Ureter (tissue), 1 donor: Measurements from ENCODE around the gene NKX2-1. TPM values are rescaled to one million over a fixed set of nuclear protein-coding genes. Genes with fewer than 3 reads are reported as not detected.

ENCODE experiments used
- DNase-seq: peaks from one replicate; pipeline ENCODE4 v3.0.0-alpha.2; 2020; ENCODE audit warnings: low spot score
- total RNA-seq: library from RNA; stranded (reverse); gene quantifications from one replicate; pipeline ENCODE4 v1.2.4, GENCODE V29; 2023
- donor health status: DM: yes; HTN: yes; CAD: no.

NKX2-1 gene
- total RNA-seq, 1 donor from 2014 or later, result not detected

DNA sequence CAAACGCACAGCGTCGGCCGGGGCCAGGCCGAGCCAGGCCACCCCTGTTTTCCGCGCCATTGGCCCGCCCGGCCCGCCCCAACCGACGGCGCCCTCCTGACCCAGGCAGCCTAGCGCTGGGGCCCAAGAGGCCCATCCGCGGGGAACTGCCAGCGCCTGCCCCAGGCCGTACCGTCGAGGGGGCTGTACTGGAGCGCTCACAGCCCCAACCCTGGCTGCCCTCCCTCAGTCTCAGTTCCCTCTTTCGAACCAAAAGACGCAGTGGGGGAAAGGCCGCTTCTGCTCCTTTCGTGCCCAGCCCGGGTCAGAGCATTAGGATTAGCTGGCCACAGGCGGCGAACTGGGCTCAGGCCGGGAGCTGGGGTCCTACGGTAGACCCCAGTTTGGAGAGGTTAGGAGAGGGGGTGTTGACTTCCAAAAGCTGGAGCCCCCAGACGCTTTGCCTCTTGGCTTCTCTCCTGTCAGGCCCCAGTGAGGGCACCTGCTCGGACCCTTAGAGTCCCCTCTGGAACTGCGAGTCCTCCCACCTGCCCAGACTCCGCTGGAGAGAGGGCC lies 1.9 kb downstream of the NKX2-1 start:
- DNase-seq, result no peak

DNA sequence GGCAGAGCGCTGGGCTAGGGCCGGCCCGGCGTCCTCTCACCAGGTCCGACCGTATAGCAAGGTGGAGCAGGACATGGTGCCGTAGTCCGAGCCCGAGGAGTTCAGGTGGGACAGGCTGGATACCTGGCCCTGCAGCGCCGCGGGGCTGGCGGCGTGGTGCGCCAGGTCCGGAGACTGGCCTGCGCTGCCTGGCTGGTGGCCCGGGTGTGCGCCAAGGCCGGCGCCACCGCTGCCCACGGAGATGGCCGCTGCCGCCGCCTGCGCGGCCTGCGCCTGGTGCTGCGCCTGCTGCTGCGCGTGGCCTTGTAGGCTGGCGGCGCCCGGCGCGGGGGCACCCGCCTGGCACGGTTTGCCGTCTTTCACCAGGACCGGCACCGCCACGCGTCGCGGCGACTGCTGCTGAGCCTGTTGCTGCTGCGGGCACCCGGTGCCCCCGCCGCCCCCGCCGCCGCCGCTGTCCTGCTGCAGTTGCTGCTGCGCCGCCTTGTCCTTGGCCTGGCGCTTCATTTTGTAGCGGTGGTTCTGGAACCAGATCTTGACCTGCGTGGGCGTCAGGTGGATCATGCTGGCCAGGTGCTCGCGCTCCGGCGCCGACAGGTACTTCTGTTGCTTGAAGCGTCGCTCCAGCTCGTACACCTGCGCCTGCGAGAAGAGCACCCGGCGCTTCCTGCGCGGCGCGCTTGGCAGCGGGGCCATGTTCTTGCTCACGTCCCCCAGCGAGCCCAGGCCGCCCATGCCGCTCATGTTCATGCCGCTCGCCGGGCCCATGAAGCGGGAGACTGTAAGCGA lies 2.6 kb downstream of the NKX2-1 start:
- no peak for DNase-seq

DNA sequence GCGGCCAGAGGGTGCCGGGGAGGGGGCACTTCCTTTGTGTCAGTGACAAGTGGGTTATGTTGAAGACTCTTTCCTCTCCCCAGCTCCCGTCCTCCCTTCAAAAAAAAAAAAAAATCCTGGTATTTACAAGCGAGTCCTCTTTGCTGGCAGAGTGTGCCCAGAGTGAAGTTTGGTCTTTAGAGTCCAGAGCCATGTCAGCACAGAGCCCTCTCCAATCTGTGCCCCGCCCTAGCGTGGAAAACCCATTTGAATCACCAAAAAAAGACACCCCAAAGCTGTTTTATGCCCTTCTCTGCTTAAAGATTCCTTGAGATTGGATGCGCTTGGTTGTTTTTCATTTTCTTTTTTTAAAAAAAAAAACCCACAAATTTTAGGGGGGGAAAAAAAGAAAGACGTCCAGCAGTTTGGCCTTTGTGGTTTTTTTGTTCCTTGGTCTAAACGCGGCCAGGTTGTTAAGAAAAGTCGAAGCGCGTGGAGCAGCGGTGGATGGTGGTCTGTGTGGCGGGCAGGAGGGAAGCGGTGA lies 3.3 kb downstream of the NKX2-1 start:
- no peak for DNase-seq

DNA sequence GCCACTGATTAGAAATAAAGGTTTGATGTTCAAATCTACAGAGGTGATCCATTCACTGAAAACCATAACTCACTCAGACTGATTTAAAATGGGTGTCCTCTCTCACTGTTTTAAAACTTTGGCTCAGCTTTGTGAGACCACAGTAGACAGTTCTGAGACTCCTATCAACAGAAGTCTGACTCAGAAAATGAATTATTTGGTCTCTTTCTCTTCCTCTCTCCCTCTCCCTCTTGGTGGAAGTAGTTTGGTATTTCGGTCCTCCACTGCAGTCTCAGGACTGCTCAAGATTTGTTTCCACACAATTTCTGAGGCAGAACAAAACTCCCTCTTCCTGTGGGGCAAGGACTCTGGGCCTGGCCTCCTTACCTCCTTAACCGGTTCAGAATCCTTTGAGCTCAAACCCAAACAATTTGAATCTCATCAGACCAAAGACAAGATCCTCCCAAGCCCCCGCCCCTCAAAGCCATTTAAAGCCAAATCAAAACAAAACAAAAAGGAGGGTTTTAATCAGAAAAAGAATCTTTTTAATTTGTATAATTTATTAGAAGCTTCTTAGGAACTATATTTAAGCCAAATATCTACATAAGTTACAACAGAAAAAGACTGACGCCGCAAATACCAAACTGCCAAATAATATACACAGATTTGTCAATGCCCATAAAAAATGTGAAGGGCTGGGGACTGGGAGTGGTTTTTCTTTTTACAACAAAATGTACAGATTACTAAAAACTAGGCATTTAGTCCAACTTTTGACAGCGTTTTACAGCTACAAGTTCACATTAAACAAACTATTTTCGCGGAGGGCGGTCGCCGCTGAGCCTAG lies 3.9 kb downstream of the NKX2-1 start:
- DNase-seq, result no peak

DNA sequence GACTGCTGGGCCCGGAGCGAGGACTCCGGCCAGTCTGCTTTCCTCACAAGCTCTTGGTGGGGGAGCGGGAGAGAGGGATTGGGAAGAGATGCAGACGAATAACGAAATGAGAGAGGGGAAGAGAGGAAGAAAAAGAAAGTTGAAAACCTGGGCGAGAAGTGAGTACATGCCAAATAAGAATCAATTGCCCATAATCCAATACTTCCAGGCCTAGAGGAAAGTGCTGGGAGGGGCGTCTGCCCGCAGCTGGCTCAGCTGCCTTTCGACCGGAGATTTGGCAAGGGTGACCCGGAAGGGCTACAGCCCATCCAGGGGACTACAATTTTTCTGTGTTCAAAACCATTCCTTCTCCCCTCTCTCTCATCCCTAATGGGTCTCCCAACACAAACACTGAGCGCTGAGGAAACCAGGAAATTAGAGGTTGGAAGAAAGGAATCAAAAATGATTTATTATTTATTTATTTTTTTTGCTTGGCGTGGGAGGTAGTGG lies 4.9 kb downstream of the NKX2-1 start:
- DNase-seq, result no peak

DNA sequence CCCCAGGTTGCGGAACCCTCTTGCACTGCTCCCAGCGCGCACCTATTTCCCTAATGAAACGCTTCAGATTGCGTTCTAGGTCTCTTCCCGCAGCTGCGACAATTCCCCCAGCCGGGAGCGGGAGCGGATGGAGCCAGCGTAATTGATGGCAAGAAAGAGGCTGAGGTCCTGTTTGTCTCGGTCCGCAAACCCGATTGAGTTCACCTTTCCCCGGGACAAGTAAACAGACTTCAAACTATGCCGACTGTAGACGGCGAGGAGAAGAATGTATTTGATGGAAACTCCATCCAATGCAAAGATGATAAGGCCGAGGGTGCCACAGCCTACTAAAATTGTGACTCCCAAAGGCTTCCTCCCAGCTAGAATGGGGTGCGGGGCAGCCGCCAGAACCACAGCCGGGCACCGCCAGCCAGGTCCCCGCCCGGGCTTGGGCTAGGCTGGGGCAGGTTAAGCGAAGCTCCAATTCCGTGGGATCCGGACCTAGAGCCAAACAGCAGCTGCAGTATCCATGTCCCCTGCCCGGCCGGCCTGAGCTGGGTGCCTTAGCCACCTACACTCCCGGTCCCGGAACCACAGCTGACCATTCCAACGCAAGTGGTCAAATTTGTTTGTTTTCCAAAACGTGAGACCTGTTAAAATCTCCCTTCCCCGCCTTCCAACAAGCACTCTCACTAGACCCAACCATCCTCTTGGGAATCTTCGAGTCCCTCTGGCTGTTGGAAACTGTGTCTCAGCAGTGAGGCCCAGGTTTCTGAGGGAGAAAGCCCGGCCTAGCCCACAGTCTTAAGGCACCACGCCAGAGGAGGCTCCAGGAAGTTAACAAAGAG lies 5.5 kb downstream of the NKX2-1 start:
- no peak for DNase-seq

DNA sequence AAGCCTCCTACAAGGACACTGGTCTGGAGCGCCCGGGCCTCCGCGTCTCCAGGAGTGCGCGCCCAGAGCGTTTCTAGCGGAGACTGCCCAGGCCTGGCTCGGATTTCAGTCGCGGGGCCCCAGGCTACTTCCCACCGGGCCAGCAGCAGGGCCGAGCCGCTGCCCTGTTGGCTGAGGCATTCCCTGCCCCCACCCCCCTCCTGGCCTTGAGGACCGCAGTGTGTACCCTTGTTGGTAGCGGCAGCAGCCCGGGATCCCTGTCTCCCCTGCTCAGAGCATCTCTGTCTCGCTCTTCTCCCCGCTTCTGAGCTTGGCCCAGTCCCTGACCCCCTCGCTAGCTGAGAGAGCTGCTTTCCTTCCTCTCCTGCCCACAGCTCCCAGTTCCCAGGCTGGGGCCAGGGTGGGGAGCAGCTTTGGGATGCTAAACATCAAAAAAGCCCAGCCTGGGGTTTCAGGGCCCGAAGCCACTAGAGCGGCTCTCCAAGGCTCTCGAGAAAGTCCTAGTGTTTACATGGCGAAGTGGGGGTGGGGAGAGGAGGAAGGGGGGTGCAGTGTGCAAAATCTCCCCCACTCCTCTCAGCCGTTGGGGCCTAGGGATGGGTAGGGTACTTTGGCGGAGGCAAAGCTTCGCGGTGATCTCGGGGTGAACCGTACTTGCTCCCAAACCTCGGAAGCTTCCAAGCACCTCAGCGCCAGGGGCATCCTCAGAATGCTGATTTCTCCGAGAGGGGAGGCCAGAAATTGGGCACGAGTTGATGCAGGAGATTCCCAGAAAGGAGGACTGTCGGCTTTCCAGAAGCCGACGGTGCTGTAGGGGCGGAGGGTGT lies 6.4 kb downstream of the NKX2-1 start:
- no peak for DNase-seq

DNA sequence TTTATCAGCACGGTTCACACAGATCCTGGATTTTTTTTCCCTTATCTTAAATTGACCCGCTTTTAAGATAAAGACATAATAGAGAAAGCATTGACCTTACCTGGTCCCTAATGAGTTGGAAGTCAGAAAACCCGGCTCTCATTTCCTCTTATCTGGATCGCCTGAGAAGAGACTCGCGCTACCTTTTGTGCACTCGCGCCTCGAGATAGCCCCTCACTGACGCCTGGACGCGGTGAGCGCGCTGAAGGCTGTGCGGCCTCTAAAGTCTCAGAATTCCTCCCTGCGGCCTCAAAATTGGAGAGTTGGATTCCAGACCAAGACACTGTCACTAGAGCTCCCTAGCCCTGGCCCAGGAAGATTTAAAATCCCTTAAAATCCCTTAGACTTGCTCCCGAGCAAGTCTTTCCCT lies 7.0 kb downstream of the NKX2-1 start:
- DNase-seq, result no peak

DNA sequence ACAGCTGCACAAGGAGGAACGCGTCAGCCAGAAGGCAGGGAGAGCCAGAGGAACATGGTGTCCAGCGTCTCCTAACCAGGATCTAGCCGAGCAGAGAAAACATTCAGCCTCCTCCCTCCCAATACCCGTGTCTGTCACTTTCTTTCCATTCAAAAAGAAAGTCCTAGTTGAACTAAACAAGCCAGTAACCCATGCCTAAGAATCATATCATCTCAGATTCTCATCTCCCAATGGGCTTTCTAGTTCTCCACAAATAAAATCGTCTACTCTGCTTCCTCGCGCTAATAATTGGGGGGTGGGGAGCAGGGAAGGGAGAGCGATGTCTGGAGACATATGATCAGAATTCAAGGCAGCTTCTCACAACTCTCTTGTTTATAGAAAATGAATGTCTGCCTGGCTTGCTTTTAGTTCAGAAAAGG lies 7.4 kb downstream of the NKX2-1 start:
- no peak for DNase-seq

DNA sequence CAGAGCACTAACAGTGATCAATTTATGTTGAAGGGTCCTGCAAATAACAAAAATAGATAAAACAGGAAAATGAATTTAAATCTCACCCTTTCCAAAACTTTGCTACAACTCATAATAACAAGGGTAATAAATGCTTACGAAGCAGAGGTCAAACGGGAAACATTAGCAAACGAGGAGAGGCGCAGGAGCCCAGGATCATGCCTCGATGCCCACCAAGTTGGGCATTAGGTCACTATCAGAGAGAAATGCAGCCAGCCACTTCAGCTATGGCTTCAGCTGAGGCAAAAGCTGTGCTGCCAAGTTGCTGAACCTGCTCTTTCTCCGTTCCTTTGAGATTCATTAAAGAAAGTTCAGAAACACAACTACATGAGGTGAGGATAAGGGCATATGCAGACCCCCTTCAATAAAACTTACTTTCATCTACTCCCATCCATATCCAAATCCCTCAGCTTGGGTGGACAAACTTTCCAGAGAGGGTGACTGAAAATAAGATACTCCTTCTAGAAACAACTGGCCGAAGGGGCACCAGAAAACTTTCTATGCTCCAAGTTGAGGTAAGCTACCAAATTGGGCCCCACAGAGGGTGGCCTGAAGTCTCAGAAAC lies 7.9 kb downstream of the NKX2-1 start:
- DNase-seq, result no peak

DNA sequence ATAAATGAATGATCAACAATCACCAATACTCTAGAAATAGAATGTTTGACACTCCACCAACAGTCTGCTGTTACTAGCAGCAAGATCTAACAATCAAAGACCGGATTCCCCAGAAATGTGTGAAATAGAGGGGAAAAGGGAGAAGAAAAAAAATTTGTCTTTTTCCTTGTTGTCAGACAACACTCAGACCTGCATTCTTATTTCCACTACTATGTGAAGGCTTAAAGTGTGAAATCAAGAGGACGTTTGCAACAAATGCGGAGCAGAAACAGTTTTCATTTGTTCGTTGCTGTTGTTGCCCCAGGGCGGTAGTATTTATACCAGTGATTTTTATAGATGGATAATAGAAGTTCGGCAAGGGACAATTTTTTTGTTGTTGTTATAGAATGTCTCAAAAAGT lies 9.2 kb downstream of the NKX2-1 start:
- no peak for DNase-seq

DNA sequence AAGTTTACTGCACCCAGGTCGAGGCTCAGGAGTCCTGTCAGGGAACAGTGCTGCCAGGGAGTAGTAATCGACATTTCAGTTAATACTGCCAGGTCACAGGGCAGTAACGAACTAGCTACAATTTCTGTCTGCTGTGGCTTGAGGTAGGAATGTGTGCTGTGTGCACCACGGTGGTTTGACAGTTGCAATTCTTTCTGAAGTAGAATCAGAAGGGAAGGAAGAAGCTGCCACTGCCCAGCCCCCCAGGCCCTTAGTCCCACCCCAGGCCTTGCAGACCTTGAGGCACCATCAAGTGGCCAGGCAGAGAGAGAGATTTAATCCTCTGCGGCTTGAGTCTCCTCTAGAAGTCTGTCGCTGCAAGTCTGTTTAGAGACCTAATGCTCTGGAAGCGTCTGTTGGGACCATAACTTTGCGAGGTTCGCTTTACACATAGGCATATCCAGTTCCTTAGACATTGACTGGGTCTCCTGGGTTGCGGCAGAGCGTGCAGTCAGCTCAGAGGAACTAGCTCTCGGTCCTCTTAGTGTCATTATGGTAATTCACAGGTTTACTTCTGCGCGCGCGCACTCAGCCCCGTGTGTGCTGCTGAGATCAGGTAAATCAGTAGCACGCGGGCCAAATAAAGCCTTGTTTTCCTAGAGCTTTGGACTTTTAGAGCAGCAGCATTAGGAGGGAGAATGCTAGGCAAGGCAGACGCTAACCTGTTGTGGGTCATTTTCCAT lies 9.8 kb downstream of the NKX2-1 start:
- DNase-seq, result no peak

DNA sequence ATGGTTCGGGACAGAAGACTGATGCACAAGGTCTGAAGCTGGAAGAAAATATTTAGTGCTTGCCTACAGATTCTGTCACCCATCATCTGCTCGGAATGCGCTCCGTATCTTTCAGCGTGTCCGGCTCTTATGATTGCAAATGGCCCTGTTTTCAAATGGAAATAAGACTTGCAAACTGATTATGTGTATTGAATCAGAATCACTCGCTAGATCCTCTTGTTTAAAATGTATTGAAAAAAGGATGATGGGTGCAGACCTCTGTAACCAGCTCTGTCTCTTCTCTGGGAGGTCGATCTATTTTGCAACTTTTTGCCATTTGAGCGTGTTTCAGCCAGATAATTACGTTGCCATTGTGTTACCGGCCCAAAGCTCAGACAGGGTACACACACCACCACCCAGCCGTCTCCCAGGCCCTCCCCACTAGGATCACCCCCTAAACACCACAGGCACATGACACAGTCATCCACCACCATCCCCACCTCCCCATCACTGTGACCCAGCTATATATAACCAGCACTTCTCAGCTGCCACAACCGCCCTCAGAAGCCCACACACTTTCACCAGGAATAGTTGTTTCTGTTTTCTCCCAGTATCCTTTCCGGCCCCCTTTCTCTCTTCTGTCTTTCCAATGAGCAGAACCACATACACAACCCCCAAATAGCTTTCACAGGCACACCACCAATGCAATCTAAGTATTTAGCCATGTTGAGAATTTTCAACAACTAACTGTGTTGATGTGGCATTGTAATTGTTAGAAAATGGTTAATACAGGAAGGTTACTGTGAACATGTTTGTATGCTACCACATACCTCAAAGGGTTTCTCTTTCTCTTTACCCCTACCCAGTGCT lies 10.7 kb downstream of the NKX2-1 start:
- no peak for DNase-seq

DNA sequence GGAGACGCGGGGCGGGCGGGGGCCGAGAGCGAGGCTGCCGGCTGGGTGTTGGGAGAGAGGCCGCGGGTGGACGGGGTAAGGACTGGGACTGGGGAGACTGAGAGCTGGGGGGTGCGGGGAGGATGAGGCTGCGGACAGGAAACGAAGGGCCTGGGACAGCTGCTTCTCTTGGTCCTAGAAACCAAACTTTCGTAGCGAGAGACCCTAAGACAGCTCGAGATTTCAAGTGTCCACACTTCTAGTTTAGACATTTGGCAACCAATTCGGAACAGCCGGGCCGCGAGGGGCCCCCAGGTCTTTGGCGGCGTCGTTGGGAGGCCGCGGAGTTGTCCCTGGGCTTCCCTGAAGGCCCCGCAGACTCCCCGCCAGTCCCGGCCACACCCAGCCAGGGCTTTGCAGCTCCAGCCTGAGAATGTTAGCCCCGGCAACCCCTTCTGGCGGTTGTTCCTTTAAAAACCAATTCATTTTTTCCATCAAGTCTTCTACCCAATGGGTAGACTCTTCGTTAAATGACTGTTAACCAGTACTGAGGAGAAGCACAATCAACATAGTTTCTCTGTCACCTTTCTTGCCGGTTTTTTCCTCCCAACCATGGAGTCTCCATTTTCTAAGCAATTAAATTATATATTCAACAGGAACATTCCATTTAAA lies 11.5 kb downstream of the NKX2-1 start:
- DNase-seq, result no peak

DNA sequence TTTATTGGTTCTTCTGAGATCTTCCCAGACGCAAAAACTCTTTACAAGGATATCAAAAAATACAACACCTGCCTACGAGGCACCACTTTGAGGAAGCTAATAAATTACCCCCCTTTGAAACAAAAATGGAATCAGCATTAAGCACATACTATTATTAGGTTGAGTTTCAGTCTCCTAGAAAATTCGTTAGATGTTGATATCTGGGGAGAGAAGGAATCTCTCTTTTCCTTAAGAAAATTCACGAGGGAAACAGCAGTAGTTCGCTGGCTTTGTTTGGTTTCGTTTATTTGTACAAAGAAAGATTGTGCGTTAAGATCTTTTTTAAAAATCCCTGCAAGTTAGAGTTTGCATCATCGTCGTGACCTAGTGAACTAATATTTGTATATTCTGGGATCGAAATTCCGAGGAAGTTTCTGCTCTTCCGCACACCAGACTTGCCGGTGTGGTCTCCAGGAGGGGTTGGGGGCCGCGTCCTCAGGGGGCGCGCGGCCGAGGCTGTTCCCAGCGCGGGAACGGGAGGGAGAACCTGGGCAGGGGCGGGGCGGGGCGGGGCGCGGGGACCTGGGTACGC lies 12.1 kb downstream of the NKX2-1 start:
- DNase-seq, result no peak

DNA sequence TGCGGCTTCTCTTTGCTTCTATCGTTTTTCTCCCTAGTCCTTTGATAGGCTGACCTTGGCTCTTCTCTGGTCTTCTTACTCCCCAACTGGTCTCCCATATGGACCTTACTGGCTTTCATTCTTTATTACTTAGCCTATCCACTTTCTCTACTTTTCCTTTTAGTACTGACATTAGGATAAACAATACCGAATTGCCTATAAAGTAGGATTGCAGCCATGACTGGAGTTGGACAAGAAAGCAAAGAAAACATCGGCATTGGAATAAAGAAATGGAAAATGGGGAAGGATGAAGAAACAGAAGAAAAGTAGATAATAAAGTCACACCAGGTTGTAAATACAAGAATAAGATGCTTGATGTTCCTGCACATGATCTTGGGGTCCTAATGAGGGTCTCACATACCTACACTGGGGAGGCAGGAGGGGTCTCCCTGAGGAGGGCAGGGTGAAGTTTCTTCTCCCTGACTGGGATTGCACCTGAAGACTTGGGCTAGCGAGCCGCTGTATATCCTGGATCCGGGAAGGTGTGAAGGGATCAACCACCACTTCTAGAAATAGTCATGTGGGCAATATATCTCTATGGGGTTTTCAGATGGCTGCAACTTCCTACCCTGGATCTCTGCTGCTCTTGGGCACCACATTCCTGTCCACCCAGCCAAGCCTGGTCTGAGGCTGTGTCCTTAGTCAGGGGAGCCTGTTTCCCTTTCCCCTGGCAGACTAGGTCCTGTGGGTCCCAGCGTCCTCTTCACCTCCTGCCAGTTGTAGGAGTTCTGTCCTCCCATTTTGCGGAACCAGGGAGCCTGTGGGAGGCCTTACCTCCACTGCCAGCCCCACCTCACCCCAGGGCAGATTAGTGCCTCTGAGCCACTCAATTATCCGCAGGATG lies 13.1 kb downstream of the NKX2-1 start:
- DNase-seq, result no peak
